Hepatocyte (in vitro differentiated cells): ENCODE data around the gene SEC24D. TPM values are rescaled to one million over a fixed set of nuclear protein-coding genes. Genes with fewer than 3 reads are reported as not detected.

Experiments
- DNase-seq: peaks from one replicate; pipeline ENCODE4 v3.0.0-alpha.2; 2016; ENCODE audit warnings: low spot score
- H2AFZ ChIP-seq: fragments of 200-600 bp; sonication (generic); 2 replicates; pipeline ENCODE4 v1.6.0; 2016; ENCODE audit warnings: antibody characterized with exemption, mild to moderate bottlenecking
- H3K27ac ChIP-seq: fragments of 200-600 bp; sonication (generic); 2 replicates; pipeline ENCODE4 v1.5.1; 2016; ENCODE audit warnings: mild to moderate bottlenecking
- H3K27me3 ChIP-seq: fragments of 200-600 bp; sonication (generic); 2 replicates; pipeline ENCODE4 v1.6.1; 2016
- H3K36me3 ChIP-seq: fragments of 200-600 bp; sonication (generic); replicated peaks from 2 replicates; pipeline ENCODE4 v1.5.1; 2016; ENCODE audit warnings: low read depth; ENCODE audit not compliant: insufficient read depth
- H3K4me1 ChIP-seq: fragments of 200-600 bp; sonication (generic); 2 replicates; pipeline ENCODE4 v1.5.1; 2016; ENCODE audit warnings: mild to moderate bottlenecking, moderate library complexity; ENCODE audit not compliant: insufficient read depth
- H3K4me2 ChIP-seq: fragments of 200-600 bp; sonication (generic); 2 replicates; pipeline ENCODE4 v1.6.0; 2016
- H3K4me3 ChIP-seq: fragments of 200-600 bp; sonication (generic); 2 replicates; pipeline ENCODE4 v1.5.1; 2016; ENCODE audit warnings: mild to moderate bottlenecking
- H3K79me2 ChIP-seq: fragments of 200-600 bp; sonication (generic); 2 replicates; pipeline ENCODE4 v1.6.0; 2017; ENCODE audit warnings: mild to moderate bottlenecking
- H3K9me2 ChIP-seq: fragments of 200-600 bp; sonication (generic); replicated peaks from 2 replicates; pipeline ENCODE4 v1.6.0; 2017; ENCODE audit warnings: mild to moderate bottlenecking; ENCODE audit not compliant: insufficient read depth
- H3K9me3 ChIP-seq: fragments of 200-600 bp; sonication (generic); 2 replicates; pipeline ENCODE4 v1.5.1; 2016; ENCODE audit warnings: low read depth, mild to moderate bottlenecking
- H4K20me1 ChIP-seq: fragments of 200-600 bp; sonication (generic); 2 replicates; pipeline ENCODE4 v1.6.0; 2016; ENCODE audit warnings: mild to moderate bottlenecking; ENCODE audit not compliant: insufficient read depth, poor library complexity, severe bottlenecking
- EZH2 ChIP-seq: fragments of 200-600 bp; sonication (generic); IDR thresholded peaks from 2 replicates; pipeline ENCODE4 v1.6.1; 2016; ENCODE audit warnings: antibody characterized with exemption, mild to moderate bottlenecking, borderline replicate concordance
- EZH2phosphoT487 ChIP-seq: fragments of 200-600 bp; sonication (generic); IDR thresholded peaks from one replicate; pipeline ENCODE4 v1.6.1; 2018; ENCODE audit warnings: antibody characterized with exemption, mild to moderate bottlenecking, low read depth, moderate library complexity; ENCODE audit not compliant: unreplicated experiment, severe bottlenecking
- WGBS: methylation state at CpG from one replicate; pipeline ENCODE4 v1.1.6; 2016; ENCODE audit warnings: low lambda C conversion rate; ENCODE audit errors: missing lambda C conversion rate; 5-methylcytosine and 5-hydroxymethylcytosine counted together
- polyA plus RNA-seq: library from polyadenylated mRNA; unstranded; fragments of >200 nt; fragmentation: Nextera tagmentation; extraction: Ambion mirVana; gene quantifications from 2 replicates; pipeline ENCODE4 v1.2.1, GENCODE V29; 2016
- total RNA-seq: library from RNA; depleted of rRNA; stranded (reverse); fragments of >200 nt; gene quantifications from 2 replicates; pipeline ENCODE4 v1.2.3, GENCODE V29; 2014
- TF ChIP-seq, protein P1 (sequence below): fragments of 200-600 bp; sonication (generic); IDR thresholded peaks from 2 replicates; pipeline ENCODE4 v1.5.1; 2016; ENCODE audit warnings: antibody characterized with exemption, mild to moderate bottlenecking; ENCODE audit not compliant: poor library complexity

SEC24D gene
- total and polyA plus RNA-seq, 2 experiments from 2014 or later: 81.9 to 97.4 TPM

- peak; percentile 51 for DNase-seq
- TF ChIP-seq EZH2 (no peak), EZH2phosphoT487 (no peak)
- TF ChIP-seq, protein P1, sequence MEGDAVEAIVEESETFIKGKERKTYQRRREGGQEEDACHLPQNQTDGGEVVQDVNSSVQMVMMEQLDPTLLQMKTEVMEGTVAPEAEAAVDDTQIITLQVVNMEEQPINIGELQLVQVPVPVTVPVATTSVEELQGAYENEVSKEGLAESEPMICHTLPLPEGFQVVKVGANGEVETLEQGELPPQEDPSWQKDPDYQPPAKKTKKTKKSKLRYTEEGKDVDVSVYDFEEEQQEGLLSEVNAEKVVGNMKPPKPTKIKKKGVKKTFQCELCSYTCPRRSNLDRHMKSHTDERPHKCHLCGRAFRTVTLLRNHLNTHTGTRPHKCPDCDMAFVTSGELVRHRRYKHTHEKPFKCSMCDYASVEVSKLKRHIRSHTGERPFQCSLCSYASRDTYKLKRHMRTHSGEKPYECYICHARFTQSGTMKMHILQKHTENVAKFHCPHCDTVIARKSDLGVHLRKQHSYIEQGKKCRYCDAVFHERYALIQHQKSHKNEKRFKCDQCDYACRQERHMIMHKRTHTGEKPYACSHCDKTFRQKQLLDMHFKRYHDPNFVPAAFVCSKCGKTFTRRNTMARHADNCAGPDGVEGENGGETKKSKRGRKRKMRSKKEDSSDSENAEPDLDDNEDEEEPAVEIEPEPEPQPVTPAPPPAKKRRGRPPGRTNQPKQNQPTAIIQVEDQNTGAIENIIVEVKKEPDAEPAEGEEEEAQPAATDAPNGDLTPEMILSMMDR: peak; percentile 60
- 69% methylated on average over 7 of the region's 7 CpGs for WGBS
- Histone ChIP-seq H3K4me2 (no peak overlapping the region), H3K27me3 (no peaks in the 10 kb centered on the region), H3K9me2 (no peaks in the 10 kb centered on the region), H3K4me3 (no peak overlapping the region), H3K27ac (peak overlapping the region; percentile 66), H3K79me2 (peaks cover 5% of the 10 kb centered on the region), H2AFZ (no peak overlapping the region), H3K4me1 (peaks cover 37% of the 10 kb centered on the region), H3K9me3 (no peaks in the 10 kb centered on the region), H4K20me1 (no peaks in the 10 kb centered on the region), H3K36me3 (no peaks in the 10 kb centered on the region)
Observed at GRCh38 chr4:118772081-118772766, 63.7 kb downstream of the SEC24D start.

- H3K4me3 ChIP-seq: no peak overlapping the region
- H3K9me3 ChIP-seq: no peaks in the 10 kb centered on the region
- H3K27ac ChIP-seq: peak overlapping the region; percentile 66
- TF ChIP-seq EZH2 (no peak), EZH2phosphoT487 (no peak)
- TF ChIP-seq, protein P1: no peak
- H3K4me2 ChIP-seq: peak overlapping the region; percentile 4
- DNase-seq: no peak
- H3K79me2 ChIP-seq: peaks cover 4% of the 10 kb centered on the region
- H3K9me2 ChIP-seq: no peaks in the 10 kb centered on the region
- H2AFZ ChIP-seq: no peak overlapping the region
- peaks cover 38% of the 10 kb centered on the region for H3K4me1 ChIP-seq
- no peaks in the 10 kb centered on the region for H3K27me3 ChIP-seq
- 50% methylated on average over 2 of the region's 2 CpGs for WGBS
- H3K36me3 ChIP-seq: no peaks in the 10 kb centered on the region
- no peaks in the 10 kb centered on the region for H4K20me1 ChIP-seq
Observed at GRCh38 chr4:118770741-118771187, 65.2 kb downstream of the SEC24D start.

DNA sequence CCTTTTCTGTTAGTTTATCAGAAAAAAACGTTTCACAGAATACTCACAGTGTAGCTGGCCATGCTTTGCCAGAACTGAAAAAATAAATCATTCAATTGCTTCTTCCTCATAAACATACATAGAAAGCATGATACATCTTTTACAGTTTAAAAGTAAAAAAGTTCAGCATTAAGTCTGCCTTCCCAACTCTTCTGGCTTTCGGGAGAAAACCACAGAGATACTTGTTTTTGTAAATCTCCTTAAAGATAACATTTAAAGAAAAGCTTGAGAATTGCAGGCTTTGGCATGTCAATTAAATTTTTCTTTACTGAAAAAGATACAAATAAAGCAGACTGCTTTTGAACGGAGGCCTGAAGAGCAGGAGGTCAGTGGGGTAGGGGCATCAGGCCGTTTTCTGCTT is 66.8 kb downstream of the SEC24D start:
- no peaks in the 10 kb centered on the region for H4K20me1 ChIP-seq
- no peak for TF ChIP-seq EZH2
- TF ChIP-seq, protein P1: no peak
- no peak for TF ChIP-seq EZH2phosphoT487
- H3K4me1 ChIP-seq: peaks cover 42% of the 10 kb centered on the region
- WGBS: 42% methylated on average over 4 of the region's 4 CpGs
- no peaks in the 10 kb centered on the region for H3K9me2 ChIP-seq
- H3K27me3 ChIP-seq: no peaks in the 10 kb centered on the region
- DNase-seq: no peak
- H3K4me3 ChIP-seq: no peak overlapping the region
- peak overlapping the region; percentile 66 for H3K27ac ChIP-seq
- H2AFZ ChIP-seq: no peak overlapping the region
- peaks cover 4% of the 10 kb centered on the region for H3K79me2 ChIP-seq
- no peaks in the 10 kb centered on the region for H3K9me3 ChIP-seq
- H3K36me3 ChIP-seq: no peaks in the 10 kb centered on the region
- H3K4me2 ChIP-seq: peak overlapping the region; percentile 45
